Measurements from ENCODE around the gene GAGE12J. TPM values are rescaled to one million over a fixed set of nuclear protein-coding genes. Genes with fewer than 3 reads are reported as not detected.
"Not testable (repeated sequence)": the region's sequence is repeated elsewhere in the genome, so short reads cannot be mapped to it uniquely, and the experiment has no call there.

GAGE12J gene
- not detected in 2 replicates for total RNA-seq
- long read RNA-seq: 0 reads

GRCh38 chrX:49321737-49322136 is at the start of gene GAGE12J:
Gene GAGE12J, plus strand, starts transcription at chrX:49322037. Its CDS starts 1,157 bp downstream, at chrX:49323194.
- not testable (repeated sequence) for H3K9me3 Mint-ChIP-seq (ENCODE audit: unreplicated experiment); H3K4me3 Mint-ChIP-seq (ENCODE audit: unreplicated experiment); H3K27ac Mint-ChIP-seq (ENCODE audit: unreplicated experiment); H3K36me3 Mint-ChIP-seq (ENCODE audit: unreplicated experiment); H3K4me1 Mint-ChIP-seq (ENCODE audit: unreplicated experiment); H3K27me3 Mint-ChIP-seq (ENCODE audit: unreplicated experiment); DNase-seq (ENCODE audit: extremely low spot score, unreplicated experiment)

- TF ChIP-seq CTCF (IDR thresholded peaks at IDR 0.05): no peak
- Mint-ChIP-seq H3K4me1 (ENCODE audit: unreplicated experiment) (peaks cover 16% of the 10 kb centered on the region), H3K27ac (ENCODE audit: unreplicated experiment) (no peak overlapping the region), H3K27me3 (ENCODE audit: unreplicated experiment) (no peaks in the 10 kb centered on the region), H3K4me3 (ENCODE audit: unreplicated experiment) (no peak overlapping the region), H3K9me3 (ENCODE audit: unreplicated experiment) (no peaks in the 10 kb centered on the region), H3K36me3 (ENCODE audit: unreplicated experiment) (peaks cover 2% of the 10 kb centered on the region)
- DNase-seq (ENCODE audit: extremely low spot score, unreplicated experiment): no peak
These were observed 49.4 kb upstream of the GAGE12J start for GRCh38 chrX:49272421-49272820.

- Mint-ChIP-seq H3K4me3 (ENCODE audit: unreplicated experiment) (no peak overlapping the region), H3K27me3 (ENCODE audit: unreplicated experiment) (no peaks in the 10 kb centered on the region), H3K4me1 (ENCODE audit: unreplicated experiment) (peaks cover 13% of the 10 kb centered on the region), H3K9me3 (ENCODE audit: unreplicated experiment) (no peaks in the 10 kb centered on the region), H3K27ac (ENCODE audit: unreplicated experiment) (no peak overlapping the region), H3K36me3 (ENCODE audit: unreplicated experiment) (peaks cover 2% of the 10 kb centered on the region)
- TF ChIP-seq CTCF (IDR thresholded peaks at IDR 0.05): no peak
- no peak for DNase-seq (ENCODE audit: extremely low spot score, unreplicated experiment)
These were observed 48.6 kb upstream of the GAGE12J start for GRCh38 chrX:49273181-49273727.

DNA sequence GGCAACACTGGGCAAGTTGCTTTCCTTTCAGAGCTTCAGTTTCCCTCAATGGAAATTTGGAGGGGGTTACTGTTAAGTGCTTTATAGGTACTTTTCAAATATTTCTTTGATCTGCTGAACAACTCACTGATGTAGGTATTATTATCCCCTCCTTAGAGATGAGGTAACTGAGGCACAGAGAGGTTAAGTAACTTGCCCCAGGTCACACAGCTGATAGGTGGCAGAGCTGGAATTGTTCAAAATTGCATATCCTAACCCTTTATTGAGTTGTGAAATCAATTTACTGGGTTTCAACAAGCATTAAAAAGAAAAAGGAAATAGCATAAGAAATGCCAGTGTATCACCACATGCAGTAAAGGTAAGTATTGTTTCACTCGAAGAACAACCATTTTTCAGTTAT is 45.6 kb upstream of the GAGE12J start:
- Mint-ChIP-seq H3K36me3 (ENCODE audit: unreplicated experiment) (peaks cover 2% of the 10 kb centered on the region), H3K4me1 (ENCODE audit: unreplicated experiment) (peaks cover 6% of the 10 kb centered on the region), H3K4me3 (ENCODE audit: unreplicated experiment) (no peak overlapping the region), H3K27me3 (ENCODE audit: unreplicated experiment) (no peaks in the 10 kb centered on the region), H3K27ac (ENCODE audit: unreplicated experiment) (no peak overlapping the region), H3K9me3 (ENCODE audit: unreplicated experiment) (no peaks in the 10 kb centered on the region)
- DNase-seq (ENCODE audit: extremely low spot score, unreplicated experiment): no peak
- no peak for TF ChIP-seq CTCF (IDR thresholded peaks at IDR 0.05)

DNA sequence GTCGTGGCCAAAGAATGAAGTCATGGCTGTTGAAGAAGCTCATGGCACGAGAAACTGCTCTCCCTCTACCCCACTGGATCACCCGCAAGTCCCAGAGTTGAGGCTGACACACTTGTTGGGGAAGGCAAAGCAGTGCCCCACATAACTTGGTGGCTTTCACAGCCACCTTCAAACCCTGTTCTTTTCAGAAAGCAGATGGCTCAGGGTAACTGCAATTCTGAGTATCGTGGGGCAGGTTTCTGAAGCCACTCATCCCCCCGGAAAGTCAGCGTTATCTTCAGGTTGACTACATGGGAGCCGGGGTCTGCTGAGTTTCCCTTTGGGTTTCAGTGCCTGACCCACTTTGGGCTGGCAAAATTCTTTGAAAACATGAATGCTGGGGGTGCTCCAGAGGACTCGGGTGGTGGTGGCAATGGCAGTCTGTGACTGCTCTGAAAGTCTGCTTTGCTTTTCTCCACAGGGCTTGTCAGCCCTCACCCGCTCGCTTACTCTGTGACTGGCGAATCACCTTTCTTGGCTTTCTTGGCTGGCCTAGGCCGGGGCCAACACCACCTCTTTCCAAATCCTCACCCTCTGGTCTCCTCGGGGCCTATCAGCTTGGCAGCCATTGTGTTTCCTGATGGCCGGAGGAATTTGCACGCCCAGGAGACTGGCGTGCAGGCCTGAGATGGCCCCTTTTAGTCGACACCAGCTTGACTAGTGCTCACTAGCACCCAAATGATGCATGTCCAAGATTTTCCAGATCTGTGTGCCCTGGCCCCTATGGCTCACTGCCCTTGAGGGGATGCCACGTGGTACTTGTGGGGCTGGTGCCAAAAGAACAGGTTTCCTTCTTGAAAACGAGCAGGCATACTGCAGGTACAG is 44.9 kb upstream of the GAGE12J start:
- no peak overlapping the region for H3K4me3 Mint-ChIP-seq (ENCODE audit: unreplicated experiment)
- no peak for DNase-seq (ENCODE audit: extremely low spot score, unreplicated experiment)
- peaks cover 2% of the 10 kb centered on the region for H3K36me3 Mint-ChIP-seq (ENCODE audit: unreplicated experiment)
- H3K4me1 Mint-ChIP-seq (ENCODE audit: unreplicated experiment): peaks cover 2% of the 10 kb centered on the region
- no peak overlapping the region for H3K27ac Mint-ChIP-seq (ENCODE audit: unreplicated experiment)
- H3K27me3 Mint-ChIP-seq (ENCODE audit: unreplicated experiment): no peaks in the 10 kb centered on the region
- TF ChIP-seq CTCF (IDR thresholded peaks at IDR 0.05): no peak
- no peaks in the 10 kb centered on the region for H3K9me3 Mint-ChIP-seq (ENCODE audit: unreplicated experiment)

Measured in osteocyte (in vitro differentiated cells).